Inflammatory macrophage (primary cell): ENCODE data around the gene FBLN2.
A peak's percentile ranks its signal among the peaks of the same experiment; 100 is the strongest.

Experiments used
- DNase-seq, 2 donors: peaks; one replicate each; pipeline ENCODE4 v3.0.0-alpha.2; 2020 to 2022

The FBLN2 gene

DNA sequence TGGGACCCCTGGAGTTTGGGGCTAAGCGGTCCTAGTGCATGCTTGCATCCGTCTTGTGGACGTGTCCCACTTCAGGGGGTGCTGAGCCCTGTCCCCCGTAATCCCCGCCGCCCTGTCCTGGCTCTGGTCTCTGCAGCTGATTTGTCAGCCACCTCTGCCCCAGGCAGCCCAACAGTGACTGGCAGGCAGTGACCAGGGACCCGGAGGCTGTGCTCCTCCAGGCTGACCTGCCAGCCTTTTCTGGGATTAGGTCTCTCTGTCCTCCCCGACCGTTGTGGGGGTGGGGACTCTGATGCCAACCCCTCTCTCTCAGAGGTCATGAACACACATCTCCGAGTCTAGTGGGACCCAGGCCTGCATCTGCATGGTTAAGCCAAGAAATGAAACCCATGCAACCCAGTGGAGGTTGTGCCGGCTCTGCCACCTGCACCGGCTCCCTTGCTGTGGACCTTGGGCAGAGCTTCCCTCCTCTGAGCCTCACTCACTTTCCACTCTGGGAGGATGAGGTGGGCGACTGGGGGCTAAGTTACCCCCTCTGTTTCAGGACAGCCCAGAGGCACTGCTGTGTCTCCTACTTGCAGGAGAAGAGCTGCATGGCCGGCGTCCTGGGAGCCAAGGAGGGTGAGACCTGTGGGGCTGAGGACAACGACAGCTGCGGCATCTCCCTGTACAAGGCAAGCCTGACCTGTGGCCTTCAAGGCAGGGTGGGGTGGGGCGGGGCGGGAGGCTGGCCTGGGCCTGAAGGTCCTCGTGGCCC lies 60.2 kb downstream of the FBLN2 start:
- DNase-seq: no peak

DNA sequence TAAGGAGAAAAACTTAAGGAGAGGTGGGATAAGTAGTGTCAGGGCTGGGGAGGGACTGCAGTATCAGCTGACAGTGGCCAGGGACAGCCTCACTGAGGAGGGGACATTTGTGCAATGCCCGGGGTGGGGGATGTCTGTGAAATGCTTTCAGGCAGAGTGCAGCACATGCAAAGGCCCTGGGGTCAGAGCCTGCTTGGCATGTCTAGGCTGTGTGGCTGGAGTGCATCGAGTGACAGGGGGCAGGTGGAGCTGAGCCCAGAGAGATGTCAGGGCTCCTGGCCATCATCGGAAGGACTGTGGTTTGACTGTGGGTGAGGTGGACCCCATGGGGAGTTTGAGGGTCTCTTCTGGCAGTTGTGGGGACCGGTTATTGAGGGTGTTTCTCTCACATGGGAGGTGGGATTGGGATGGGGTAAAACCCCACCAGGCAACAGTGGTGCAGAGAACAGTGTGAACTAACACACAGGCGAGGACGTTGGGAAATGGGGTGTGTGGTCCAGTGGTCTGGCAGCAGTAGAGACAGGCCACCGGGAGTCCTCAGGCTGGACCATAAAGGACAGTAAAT lies 61.2 kb downstream of the FBLN2 start:
- DNase-seq: no peak

GRCh38 chr3:13611221-13611620 lies 62.3 kb downstream of the FBLN2 start:
- DNase-seq: no peak

DNA sequence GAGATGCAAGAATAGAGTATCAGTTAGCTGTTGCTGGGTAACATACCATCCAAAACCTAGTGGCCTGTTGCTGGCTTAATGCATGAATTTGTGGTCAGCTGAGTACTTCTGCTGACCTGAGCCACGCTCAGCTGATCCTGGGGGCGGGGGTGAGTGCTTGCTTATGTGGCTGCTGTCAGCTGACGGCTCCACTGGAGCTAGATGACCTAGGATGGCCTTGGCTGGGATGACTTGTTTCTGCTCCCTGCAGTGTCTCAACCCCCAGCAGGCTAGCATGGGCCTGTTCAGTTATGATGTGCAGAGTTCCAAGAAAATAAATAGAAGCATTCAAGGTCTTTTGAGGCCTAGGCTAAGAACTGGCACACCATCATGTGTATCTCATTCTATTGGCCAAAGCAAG lies 63.9 kb downstream of the FBLN2 start:
- peak; percentile 61 to 88 for DNase-seq

GRCh38 chr3:13613343-13614190 lies 64.6 kb downstream of the FBLN2 start:
- DNase-seq: no peak

GRCh38 chr3:13614607-13615006 lies 65.7 kb downstream of the FBLN2 start:
- no peak for DNase-seq

GRCh38 chr3:13615019-13615528 lies 66.1 kb downstream of the FBLN2 start:
- DNase-seq: no peak

- DNase-seq: no peak
These were observed 67.4 kb downstream of the FBLN2 start for GRCh38 chr3:13616359-13616758.

DNA sequence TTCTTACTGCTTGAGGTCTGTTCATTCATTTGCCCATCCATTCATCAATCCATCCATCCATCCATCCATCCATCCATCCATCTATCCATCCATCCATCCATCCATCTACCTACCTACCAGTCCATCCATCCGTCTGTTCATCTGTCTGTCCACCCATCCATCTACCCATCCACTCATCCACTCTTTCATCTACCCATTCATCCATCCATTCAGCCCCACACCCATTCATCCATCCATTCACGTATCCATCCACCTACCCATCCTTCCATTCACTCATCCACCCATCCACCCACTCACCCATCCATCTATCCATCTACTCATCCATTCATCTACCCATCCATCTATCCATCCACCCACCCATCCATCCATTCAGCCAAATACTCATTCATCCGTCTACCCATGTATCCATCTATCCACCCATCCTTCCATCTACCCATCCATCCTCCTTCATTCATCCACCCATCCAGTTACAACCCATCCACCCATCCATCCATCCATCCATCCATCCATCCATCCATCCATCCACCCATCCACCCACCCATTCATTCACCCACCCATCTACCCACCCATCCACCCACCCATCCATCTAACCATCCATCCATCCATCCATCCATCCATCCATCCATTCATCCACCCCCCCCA lies 68.3 kb downstream of the FBLN2 start:
- DNase-seq: no peak

DNA sequence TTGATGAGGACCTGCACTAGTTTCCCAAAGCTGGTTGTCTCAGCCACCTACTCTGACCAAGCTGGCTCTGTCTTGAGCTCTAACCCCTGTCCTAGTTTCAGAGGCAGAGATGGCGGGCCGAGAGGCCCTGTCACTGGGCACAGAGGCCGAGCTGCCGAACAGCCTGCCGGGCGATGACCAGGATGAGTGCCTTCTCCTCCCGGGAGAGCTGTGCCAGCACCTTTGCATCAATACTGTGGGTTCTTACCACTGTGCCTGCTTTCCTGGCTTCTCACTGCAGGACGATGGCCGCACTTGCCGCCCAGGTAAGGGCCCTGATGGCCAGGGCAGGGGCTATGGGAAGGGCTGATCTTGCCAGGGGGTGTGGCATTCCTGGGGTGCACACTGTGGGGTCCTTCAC lies 69.1 kb downstream of the FBLN2 start:
- DNase-seq: no peak

GRCh38 chr3:13618836-13619235 lies 69.9 kb downstream of the FBLN2 start:
- DNase-seq: no peak

- DNase-seq: no peak
These were observed 70.8 kb downstream of the FBLN2 start for GRCh38 chr3:13619661-13620230.

DNA sequence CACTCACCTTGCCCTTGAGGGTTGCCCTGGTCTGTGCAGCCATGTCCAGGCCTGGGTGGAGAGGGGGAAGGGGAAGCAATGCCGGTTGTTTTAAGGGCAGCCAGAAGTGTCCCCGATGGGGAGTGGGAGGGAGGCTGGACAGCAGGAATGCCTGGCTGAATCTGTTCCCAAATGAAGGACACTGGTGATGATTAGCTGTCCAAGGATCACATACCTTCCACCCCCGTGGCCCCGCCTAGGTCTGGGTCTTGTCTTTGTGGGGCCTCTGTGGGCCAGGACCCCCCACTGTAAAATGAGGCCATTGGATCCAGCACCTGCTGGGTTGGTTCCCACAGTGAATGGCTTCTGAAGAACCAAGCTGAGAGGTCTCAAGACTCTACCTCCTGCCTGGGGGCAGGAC lies 71.4 kb downstream of the FBLN2 start:
- DNase-seq: no peak

- DNase-seq: no peak
These were observed 71.9 kb downstream of the FBLN2 start for GRCh38 chr3:13620776-13621365.

GRCh38 chr3:13621381-13622221 lies 72.7 kb downstream of the FBLN2 start:
- DNase-seq: no peak

DNA sequence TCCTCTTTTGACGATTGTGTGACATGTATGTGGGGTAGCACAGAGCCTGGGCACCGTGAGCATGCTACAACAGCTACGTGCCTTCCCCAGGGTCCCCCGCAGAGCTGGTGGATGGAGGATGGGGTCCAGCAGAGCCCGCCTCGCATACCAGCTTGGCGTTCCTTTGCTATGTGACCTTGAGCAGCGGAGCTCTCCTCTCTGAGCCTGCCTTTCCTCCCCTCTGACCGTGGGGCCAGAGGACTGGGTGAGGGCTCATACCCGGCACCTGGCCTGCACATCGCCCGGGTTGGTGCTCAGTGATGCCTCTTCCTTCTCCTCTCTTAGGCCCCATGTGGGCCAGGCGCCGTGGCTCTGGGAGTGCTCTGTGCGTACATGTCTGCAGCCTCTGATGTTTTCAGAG lies 73.4 kb downstream of the FBLN2 start:
- no peak for DNase-seq

DNA sequence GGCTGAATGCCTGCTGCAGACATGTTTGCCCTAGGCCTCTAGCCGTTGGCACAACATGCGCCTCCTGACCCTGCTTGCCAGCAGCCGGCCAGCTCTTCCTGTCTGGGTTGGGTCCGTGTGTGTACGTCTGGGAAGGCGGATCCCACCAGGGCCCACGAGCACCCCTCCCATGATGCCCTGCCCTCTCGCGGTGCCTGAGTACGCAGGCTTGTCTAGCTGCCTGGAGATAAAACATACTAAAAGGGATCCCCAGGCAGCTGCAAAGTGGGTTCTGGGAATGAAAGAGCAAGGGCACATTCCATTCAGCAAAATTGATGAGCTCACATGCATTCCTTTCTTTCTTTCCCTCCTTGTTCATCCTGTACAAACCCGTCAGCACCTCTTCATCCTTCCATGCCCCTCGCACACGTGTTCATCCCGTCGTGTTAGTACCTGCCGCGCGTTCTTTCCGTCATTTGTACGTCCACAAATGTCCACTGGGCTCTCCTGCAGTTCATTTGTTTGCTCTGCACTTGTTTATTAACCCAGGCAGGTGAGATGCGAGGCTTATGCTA lies 74.3 kb downstream of the FBLN2 start:
- DNase-seq: no peak

- DNase-seq: no peak
These were observed 75.1 kb downstream of the FBLN2 start for GRCh38 chr3:13624021-13624420.

GRCh38 chr3:13624671-13625125 lies 75.8 kb downstream of the FBLN2 start:
- DNase-seq: no peak

- DNase-seq: no peak
These were observed 77.5 kb downstream of the FBLN2 start for GRCh38 chr3:13626396-13626795.
